Loucy (cell line): ENCODE results near the gene NRCAM.

Source experiments
- EZH2phosphoT487 ChIP-seq: fragments of 200-600 bp; IDR thresholded peaks from 2 replicates; pipeline ENCODE4 v1.6.1; 2018; ENCODE audit warnings: antibody characterized with exemption, mild to moderate bottlenecking, moderate library complexity, borderline replicate concordance
- TF ChIP-seq, protein P1 (sequence below): fragments of 200-600 bp; sonication (generic); conservative IDR thresholded peaks from 2 replicates; pipeline ENCODE4 v1.5.1; 2014; ENCODE audit warnings: mild to moderate bottlenecking, antibody characterized with exemption, low read length

DNA sequence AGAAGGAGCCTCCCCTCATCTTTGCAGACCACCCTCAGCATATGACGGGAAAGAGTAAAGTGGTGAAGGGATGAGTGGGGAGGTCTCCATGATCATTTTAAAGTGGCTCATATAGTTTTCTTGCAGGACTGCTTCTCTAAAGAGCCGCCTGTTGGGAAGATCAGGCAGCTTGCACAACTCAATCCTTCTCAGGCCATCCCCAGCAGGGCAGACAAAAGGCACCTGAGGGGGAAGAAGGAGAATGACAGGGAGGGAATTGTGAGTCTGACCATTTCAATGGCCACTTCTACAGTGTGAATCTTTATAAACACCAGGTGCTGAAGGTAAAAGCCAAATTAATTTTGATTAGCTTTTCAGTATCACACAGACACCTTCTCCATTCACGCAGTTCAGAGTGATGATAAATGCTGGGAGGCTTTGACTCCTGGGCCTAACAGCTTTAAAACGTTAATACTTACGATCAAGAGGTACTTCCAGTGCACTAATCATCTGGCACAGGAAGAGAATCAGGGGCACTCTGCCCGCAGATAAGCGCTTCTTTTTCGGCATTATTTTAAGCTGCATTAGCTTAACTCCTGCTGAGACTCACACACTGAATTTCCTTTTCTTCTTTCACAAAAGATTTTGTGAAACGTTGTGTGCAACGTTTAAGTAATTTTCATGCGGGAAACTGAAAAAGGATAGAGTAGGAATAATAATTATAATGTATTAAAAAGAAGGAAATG, 216.6 kb downstream of the NRCAM start:
- TF ChIP-seq, protein P1, sequence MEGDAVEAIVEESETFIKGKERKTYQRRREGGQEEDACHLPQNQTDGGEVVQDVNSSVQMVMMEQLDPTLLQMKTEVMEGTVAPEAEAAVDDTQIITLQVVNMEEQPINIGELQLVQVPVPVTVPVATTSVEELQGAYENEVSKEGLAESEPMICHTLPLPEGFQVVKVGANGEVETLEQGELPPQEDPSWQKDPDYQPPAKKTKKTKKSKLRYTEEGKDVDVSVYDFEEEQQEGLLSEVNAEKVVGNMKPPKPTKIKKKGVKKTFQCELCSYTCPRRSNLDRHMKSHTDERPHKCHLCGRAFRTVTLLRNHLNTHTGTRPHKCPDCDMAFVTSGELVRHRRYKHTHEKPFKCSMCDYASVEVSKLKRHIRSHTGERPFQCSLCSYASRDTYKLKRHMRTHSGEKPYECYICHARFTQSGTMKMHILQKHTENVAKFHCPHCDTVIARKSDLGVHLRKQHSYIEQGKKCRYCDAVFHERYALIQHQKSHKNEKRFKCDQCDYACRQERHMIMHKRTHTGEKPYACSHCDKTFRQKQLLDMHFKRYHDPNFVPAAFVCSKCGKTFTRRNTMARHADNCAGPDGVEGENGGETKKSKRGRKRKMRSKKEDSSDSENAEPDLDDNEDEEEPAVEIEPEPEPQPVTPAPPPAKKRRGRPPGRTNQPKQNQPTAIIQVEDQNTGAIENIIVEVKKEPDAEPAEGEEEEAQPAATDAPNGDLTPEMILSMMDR: no peak
- no peak for TF ChIP-seq EZH2phosphoT487
